CD14-positive monocyte (primary cell): ENCODE results near the gene MET. TPM values are rescaled to one million over a fixed set of nuclear protein-coding genes. Genes with fewer than 3 reads are reported as not detected.

Source experiments
- DNase-seq, 3 donors: peaks; one replicate each; pipeline ENCODE4 v3.0.0-alpha.2; 2011 to 2022
- H2AFZ ChIP-seq: 2 replicates; pipeline ENCODE4 v1.6.0; 2012; ENCODE audit warnings: mild to moderate bottlenecking, low read depth, low read length, inconsistent platforms; ENCODE audit not compliant: insufficient read depth, poor library complexity, severe bottlenecking
- H3K27ac ChIP-seq, 2 donors: 1 replicate in 1 of 2; 2 replicates in 1 of 2; pipeline ENCODE4 v1.5.1; 2012 to 2013; ENCODE audit warnings: low read length in 2 of 2, control low read depth in 1 of 2, inconsistent platforms in 1 of 2, low read depth in 1 of 2, mild to moderate bottlenecking in 1 of 2
- H3K27me3 ChIP-seq, 2 donors: one replicate each; pipeline versions ENCODE4 v1.6.0 to v1.6.1; 2011 to 2013; ENCODE audit warnings: low read length in 2 of 2; ENCODE audit not compliant: control insufficient read depth in 2 of 2, insufficient read depth in 2 of 2
- H3K36me3 ChIP-seq, 2 donors: replicated peaks in 1 of 2; 1 replicate in 1 of 2; 2 replicates in 1 of 2; pipeline versions ENCODE4 v1.5.1 to v1.6.1; 2012 to 2013; ENCODE audit warnings: low read length in 2 of 2, control low read depth in 1 of 2, inconsistent platforms in 1 of 2, mild to moderate bottlenecking in 1 of 2; ENCODE audit not compliant: insufficient read depth in 2 of 2, control insufficient read depth in 1 of 2
- H3K4me1 ChIP-seq, 2 donors: 1 replicate in 1 of 2; 2 replicates in 1 of 2; pipeline versions ENCODE4 v1.5.1 to v1.6.1; 2012 to 2013; ENCODE audit warnings: low read length in 2 of 2, control low read depth in 1 of 2, inconsistent platforms in 1 of 2, mild to moderate bottlenecking in 1 of 2, moderate library complexity in 1 of 2; ENCODE audit not compliant: insufficient read depth in 2 of 2, control insufficient read depth in 1 of 2
- H3K4me2 ChIP-seq: replicated peaks from 2 replicates; pipeline ENCODE3; 2012; ENCODE audit warnings: low read length, moderate library complexity, mild to moderate bottlenecking; ENCODE audit not compliant: poor library complexity, severe bottlenecking; ENCODE audit errors: extremely low read depth
- H3K4me3 ChIP-seq, 3 experiments: fragments of 200-600 bp in 1 of 3; sonication (generic) in 1 of 3; replicated peaks in 1 of 3; 1 replicate in 2 of 3; 2 replicates in 1 of 3; pipeline ENCODE4 v1.5.1; 2011 to 2013; ENCODE audit warnings: low read length in 3 of 3, mild to moderate bottlenecking in 3 of 3, control low read depth in 2 of 3, low read depth in 2 of 3, inconsistent platforms in 1 of 3, moderate library complexity in 1 of 3
- H3K79me2 ChIP-seq: 2 replicates; pipeline ENCODE4 v1.6.0; 2012; ENCODE audit warnings: mild to moderate bottlenecking, control low read depth, inconsistent platforms, low read length, moderate library complexity; ENCODE audit not compliant: insufficient read depth
- H3K9ac ChIP-seq: 2 replicates; pipeline ENCODE4 v1.6.0; 2017; ENCODE audit warnings: low read length, mild to moderate bottlenecking; ENCODE audit not compliant: insufficient read depth, poor library complexity, severe bottlenecking
- H3K9me3 ChIP-seq, 2 donors: replicated peaks in 1 of 2; 1 replicate in 1 of 2; 2 replicates in 1 of 2; pipeline versions ENCODE4 v1.5.1 to v1.6.1; 2012 to 2013; ENCODE audit warnings: low read length in 2 of 2, control low read depth in 1 of 2; ENCODE audit not compliant: control insufficient read depth in 1 of 2, insufficient read depth in 1 of 2
- H4K20me1 ChIP-seq: 2 replicates; pipeline ENCODE4 v1.6.0; 2012; ENCODE audit warnings: mild to moderate bottlenecking, low read length, control low read depth, moderate library complexity; ENCODE audit not compliant: insufficient read depth
- H3K27ac Mint-ChIP-seq, 7 donors: one replicate each; pipeline ENCODE4 v1.8.0; 2020; ENCODE audit warnings: mild to moderate bottlenecking in 7 of 7, mixed read lengths in 7 of 7, moderate library complexity in 6 of 7, inconsistent platforms in 2 of 7
- H3K27me3 Mint-ChIP-seq, 3 donors: one replicate each; pipeline ENCODE4 v1.8.0; 2021 to 2022; ENCODE audit warnings: low read depth in 3 of 3, mild to moderate bottlenecking in 3 of 3, mixed read lengths in 3 of 3, moderate library complexity in 3 of 3, inconsistent platforms in 1 of 3
- H3K36me3 Mint-ChIP-seq, 2 donors: one replicate each; pipeline ENCODE4 v1.8.0; 2020; ENCODE audit warnings: mixed read lengths in 2 of 2, inconsistent platforms in 1 of 2, mild to moderate bottlenecking in 1 of 2
- H3K4me1 Mint-ChIP-seq: one replicate; pipeline ENCODE4 v1.8.0; 2020; ENCODE audit warnings: mild to moderate bottlenecking, mixed read lengths
- H3K4me3 Mint-ChIP-seq, 2 donors: one replicate each; pipeline ENCODE4 v1.8.0; 2020; ENCODE audit warnings: mild to moderate bottlenecking in 2 of 2, mixed read lengths in 2 of 2, moderate library complexity in 1 of 2
- H3K9me3 Mint-ChIP-seq, 7 donors: one replicate each; pipeline ENCODE4 v1.8.0; 2020 to 2022; ENCODE audit warnings: mixed read lengths in 7 of 7, mild to moderate bottlenecking in 6 of 7, moderate library complexity in 6 of 7, inconsistent platforms in 2 of 7
- CTCF ChIP-seq: fragments of 200-600 bp; IDR thresholded peaks from one replicate; pipeline ENCODE4 v1.8.0; 2022; ENCODE audit warnings: antibody characterized with exemption, mild to moderate bottlenecking
- WGBS: methylation state at CpG from one replicate; pipeline ENCODE4 v1.1.5; 2013; ENCODE audit warnings: missing lambda C conversion rate; ENCODE audit not compliant: insufficient coverage; 5-methylcytosine and 5-hydroxymethylcytosine counted together
- intact Hi-C, 2 donors: fragments of 100-400 bp; cut with micrococcal nuclease; formaldehyde crosslinking; loops; one replicate each; pipeline versions ENCODE4 v1.15.0 to v1.15.1; 2023
- polyA plus RNA-seq, 3 donors: library from polyadenylated mRNA; depleted of rRNA in 1 of 3; unstranded in 2 of 3; stranded (reverse) in 1 of 3; fragments of 300-500 nt in 2 of 3; fragments of >200 nt in 1 of 3; fragmentation: Illumina TruSeq in 2 of 3; gene quantifications; 1 replicate in 2 of 3; 2 replicates in 1 of 3; pipeline ENCODE4 v1.2.3, GENCODE V29; 2012 to 2021

The MET gene
- polyA plus RNA-seq, 3 donors, result not detected

DNA sequence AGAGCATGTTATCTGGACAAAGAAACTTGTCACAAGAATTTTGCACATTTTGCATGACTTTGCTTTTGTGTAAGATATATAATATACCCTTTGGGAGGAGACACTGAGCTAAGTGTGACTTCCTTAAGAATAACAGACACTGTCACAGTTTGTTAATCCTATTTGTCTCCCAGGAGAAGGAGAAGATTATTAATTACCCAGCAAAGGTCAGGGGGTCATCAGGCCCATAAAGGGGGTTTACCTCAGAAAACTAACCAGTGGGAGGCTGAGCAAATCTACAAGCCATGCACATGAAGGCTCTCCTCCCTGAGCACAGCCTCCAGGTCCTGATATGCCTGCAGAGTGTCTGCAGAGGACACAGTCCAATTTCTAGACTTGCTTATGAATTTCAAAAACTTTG is 10.1 kb upstream of the MET start:
- no peaks in the 10 kb centered on the region for H3K79me2 ChIP-seq
- no peak overlapping the region for H2AFZ ChIP-seq
- H3K9me3 ChIP-seq, result no peaks in the 10 kb centered on the region
- H3K4me3 Mint-ChIP-seq, result no peak overlapping the region
- no peak for TF ChIP-seq CTCF
- H3K4me1 Mint-ChIP-seq, result no peaks in the 10 kb centered on the region
- no peaks in the 10 kb centered on the region for H3K4me1 ChIP-seq
- no peak overlapping the region for H3K9ac ChIP-seq
- H3K27ac Mint-ChIP-seq, result no peak overlapping the region
- H3K27ac ChIP-seq, result no peak overlapping the region
- H3K36me3 Mint-ChIP-seq, result no peaks in the 10 kb centered on the region
- H4K20me1 ChIP-seq, result no peaks in the 10 kb centered on the region
- DNase-seq, result no peak
- intact Hi-C loops, result no loop called here
- H3K9me3 Mint-ChIP-seq, result no peaks in the 10 kb centered on the region
- H3K4me3 ChIP-seq, result no peak overlapping the region
- H3K27me3 ChIP-seq, result no peaks in the 10 kb centered on the region
- no peaks in the 10 kb centered on the region for H3K36me3 ChIP-seq
- peaks cover 0 to 6% (median 2%) of the 10 kb centered on the region in 3 donors for H3K27me3 Mint-ChIP-seq
- no peak overlapping the region for H3K4me2 ChIP-seq

- H3K4me1 Mint-ChIP-seq, result no peaks in the 10 kb centered on the region
- Histone ChIP-seq H4K20me1 (no peaks in the 10 kb centered on the region), H3K9me3 (no peaks in the 10 kb centered on the region), H3K4me1 (no peaks in the 10 kb centered on the region), H3K4me2 (no peak overlapping the region), H3K36me3 (no peaks in the 10 kb centered on the region), H3K27ac (no peak overlapping the region), H2AFZ (no peak overlapping the region), H3K79me2 (no peaks in the 10 kb centered on the region), H3K4me3 (no peak overlapping the region), H3K27me3 (no peaks in the 10 kb centered on the region), H3K9ac (no peak overlapping the region)
- no peak for TF ChIP-seq CTCF
- no peaks in the 10 kb centered on the region for H3K9me3 Mint-ChIP-seq
- intact Hi-C loops, result no loop called here
- no peaks in the 10 kb centered on the region for H3K36me3 Mint-ChIP-seq
- no peak overlapping the region for H3K4me3 Mint-ChIP-seq
- DNase-seq, result no peak
- no peak overlapping the region for H3K27ac Mint-ChIP-seq
- H3K27me3 Mint-ChIP-seq, result peaks cover 0 to 12% (median 2%) of the 10 kb centered on the region in 3 donors
- WGBS, result 93% methylated on average over 3 of the region's 4 CpGs
Measured at GRCh38 chr7:116663744-116664143, 8.3 kb upstream of the MET start.
